Measurements from ENCODE around the gene COP1. TPM values are rescaled to one million over a fixed set of nuclear protein-coding genes. Genes with fewer than 3 reads are reported as not detected.
"Not testable (repeated sequence)": the region's sequence is repeated elsewhere in the genome, so short reads cannot be mapped to it uniquely, and the experiment has no call there.

COP1 gene
- total RNA-seq, 4 donors from 2014 or later, result 37.7 to 51.4 (median 44.8) TPM

DNA sequence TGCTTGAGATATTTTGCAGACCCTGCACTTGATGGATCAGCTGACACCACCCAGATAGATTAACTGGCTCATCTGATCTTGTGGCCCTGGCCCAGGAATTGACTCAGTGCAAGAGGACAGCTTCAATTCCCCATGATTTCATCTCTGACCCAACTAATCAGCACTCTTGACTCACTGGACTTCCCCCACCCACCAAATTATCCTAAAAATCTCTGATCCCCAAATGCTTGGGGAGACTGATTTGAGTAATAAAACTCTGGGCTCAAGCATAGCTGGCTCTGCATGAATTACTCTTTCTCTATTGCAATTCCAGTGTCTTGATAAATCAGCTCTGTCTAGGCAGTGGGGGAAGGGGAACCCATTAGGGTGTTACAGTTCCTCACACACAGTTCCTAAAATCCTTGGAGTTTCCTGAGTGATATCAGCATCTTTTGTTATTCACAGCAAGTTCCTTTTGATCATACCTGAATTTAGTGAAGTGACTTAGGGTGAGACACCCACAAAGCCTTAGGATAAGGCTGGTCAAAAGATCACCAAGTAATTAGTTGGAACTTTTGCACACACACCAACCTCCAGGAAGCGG, 104.2 kb downstream of the COP1 start:
- Histone ChIP-seq H3K36me3 (peaks cover 0 to 48% of the 10 kb centered on the region in 2 donors), H3K9me3 (peaks cover 0 to 30% (median 3%) of the 10 kb centered on the region in 3 donors), H3K27ac (no peak overlapping the region), H3K4me3 (no peak overlapping the region), H3K4me1 (no peaks in the 10 kb centered on the region), H3K27me3 (no peaks in the 10 kb centered on the region)
- TF ChIP-seq POLR2A (IDR thresholded peaks at IDR 0.05) (no peak), EP300 (IDR thresholded peaks at IDR 0.05) (no peak), POLR2AphosphoS5 (IDR thresholded peaks at IDR 0.05) (no peak)
- TF ChIP-seq, protein P1, sequence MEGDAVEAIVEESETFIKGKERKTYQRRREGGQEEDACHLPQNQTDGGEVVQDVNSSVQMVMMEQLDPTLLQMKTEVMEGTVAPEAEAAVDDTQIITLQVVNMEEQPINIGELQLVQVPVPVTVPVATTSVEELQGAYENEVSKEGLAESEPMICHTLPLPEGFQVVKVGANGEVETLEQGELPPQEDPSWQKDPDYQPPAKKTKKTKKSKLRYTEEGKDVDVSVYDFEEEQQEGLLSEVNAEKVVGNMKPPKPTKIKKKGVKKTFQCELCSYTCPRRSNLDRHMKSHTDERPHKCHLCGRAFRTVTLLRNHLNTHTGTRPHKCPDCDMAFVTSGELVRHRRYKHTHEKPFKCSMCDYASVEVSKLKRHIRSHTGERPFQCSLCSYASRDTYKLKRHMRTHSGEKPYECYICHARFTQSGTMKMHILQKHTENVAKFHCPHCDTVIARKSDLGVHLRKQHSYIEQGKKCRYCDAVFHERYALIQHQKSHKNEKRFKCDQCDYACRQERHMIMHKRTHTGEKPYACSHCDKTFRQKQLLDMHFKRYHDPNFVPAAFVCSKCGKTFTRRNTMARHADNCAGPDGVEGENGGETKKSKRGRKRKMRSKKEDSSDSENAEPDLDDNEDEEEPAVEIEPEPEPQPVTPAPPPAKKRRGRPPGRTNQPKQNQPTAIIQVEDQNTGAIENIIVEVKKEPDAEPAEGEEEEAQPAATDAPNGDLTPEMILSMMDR (IDR thresholded peaks at IDR 0.05), result no peak
- ATAC-seq, result no peak
- WGBS, 2 donors (ENCODE audit: low coverage in 1 of 2), result 83% methylated on average over 1 of the region's 1 CpG; no CpG with 5 or more reads in 1 of the 2 donors

DNA sequence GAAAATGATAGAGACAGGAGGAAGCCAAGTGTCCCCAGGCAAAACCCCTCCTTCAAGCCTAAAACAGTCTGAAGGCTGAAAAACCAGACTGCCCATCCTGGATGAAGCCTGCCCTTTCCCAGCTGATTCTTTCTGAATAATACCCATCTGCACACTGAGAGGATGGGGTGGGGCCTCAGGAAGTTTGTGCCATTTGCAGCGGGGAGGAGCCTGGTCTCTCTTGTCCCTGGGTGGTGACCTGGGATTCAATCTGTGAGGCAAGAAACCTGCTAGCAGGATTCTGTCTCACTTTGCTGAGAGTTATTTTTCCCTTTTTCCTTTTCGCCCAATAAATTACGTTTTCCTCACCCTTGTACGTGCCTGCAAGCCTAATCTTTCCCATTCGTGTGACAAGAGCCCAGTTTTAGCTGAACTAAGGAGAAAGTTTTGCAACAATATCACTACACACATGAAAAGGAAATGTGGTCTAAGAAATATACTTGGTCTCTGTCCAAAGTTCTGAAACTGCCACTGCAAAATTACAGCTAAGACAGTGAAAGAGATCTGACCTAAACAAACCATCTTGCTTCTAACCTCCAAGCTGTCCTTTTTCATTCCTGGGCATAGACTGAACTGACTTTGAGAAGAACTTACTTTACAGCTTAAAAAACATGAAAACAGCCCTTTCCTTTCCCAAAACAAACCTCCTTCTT, 105.0 kb downstream of the COP1 start:
- H3K4me3 ChIP-seq, result no peak overlapping the region
- TF ChIP-seq, protein P1 (IDR thresholded peaks at IDR 0.05), result no peak
- TF ChIP-seq EP300 (IDR thresholded peaks at IDR 0.05), result no peak
- TF ChIP-seq POLR2AphosphoS5 (IDR thresholded peaks at IDR 0.05), result no peak
- TF ChIP-seq POLR2A (IDR thresholded peaks at IDR 0.05), result no peak
- 81 to 96% methylated on average over 4 to 5 of the region's 5 CpGs for WGBS, 2 donors (ENCODE audit: low coverage in 1 of 2)
- H3K4me1 ChIP-seq, result no peaks in the 10 kb centered on the region
- peaks cover 0 to 55% of the 10 kb centered on the region in 2 donors for H3K36me3 ChIP-seq
- no peak overlapping the region for H3K27ac ChIP-seq
- H3K9me3 ChIP-seq, result peaks cover 0 to 36% (median 3%) of the 10 kb centered on the region in 3 donors
- H3K27me3 ChIP-seq, result no peaks in the 10 kb centered on the region
- no peak for ATAC-seq

DNA sequence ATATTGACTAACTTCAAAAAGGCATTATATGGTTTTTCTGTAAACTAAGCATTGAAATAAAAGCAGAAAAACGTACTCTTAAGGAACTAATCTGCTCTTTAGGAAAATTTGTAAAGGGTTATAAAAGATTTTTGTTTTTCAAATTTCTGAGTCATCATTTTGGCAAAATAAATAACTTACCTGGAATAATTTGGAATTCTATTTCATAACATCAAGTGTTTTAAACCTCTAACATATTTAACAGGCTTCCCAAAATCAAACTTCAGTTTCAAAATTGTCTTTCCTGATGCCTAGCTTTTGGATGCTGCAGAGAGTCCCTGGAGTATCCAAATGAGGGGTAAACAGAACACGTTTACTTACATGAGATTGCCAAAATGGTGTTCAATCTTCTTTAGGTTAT, 108.5 kb downstream of the COP1 start:
- no peak for TF ChIP-seq POLR2AphosphoS5 (IDR thresholded peaks at IDR 0.05)
- TF ChIP-seq POLR2A (IDR thresholded peaks at IDR 0.05), result no peak
- TF ChIP-seq EP300 (IDR thresholded peaks at IDR 0.05), result no peak
- TF ChIP-seq, protein P1 (IDR thresholded peaks at IDR 0.05), result no peak
- Histone ChIP-seq H3K4me1 (no peaks in the 10 kb centered on the region), H3K9me3 (peaks cover 0 to 40% (median 3%) of the 10 kb centered on the region in 3 donors), H3K27ac (no peak overlapping the region), H3K4me3 (no peak overlapping the region), H3K27me3 (no peaks in the 10 kb centered on the region), H3K36me3 (peaks cover 0 to 65% of the 10 kb centered on the region in 2 donors)
- WGBS, 2 donors (ENCODE audit: low coverage in 1 of 2), result 96 to 100% methylated on average over 2 of the region's 2 CpGs
- ATAC-seq, result no peak

DNA sequence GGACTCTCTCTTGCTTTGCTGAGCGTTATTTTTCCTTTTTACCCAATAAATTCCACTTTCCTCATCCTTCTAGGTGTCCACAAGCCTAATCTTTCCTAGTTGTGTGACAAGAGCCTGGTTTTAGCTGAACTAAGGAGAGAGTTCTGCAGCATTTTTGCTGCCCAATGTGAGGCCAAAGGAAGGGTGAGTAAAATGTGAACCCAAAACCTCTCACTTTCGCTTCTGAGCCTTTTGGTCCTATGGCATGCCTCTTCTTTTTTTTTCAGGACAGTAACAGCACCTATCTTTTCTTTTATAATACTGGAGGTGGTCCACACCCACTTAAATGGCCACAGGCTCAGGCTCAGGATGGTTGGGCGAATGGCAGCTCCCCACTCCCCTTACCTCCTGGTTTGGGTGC, 111.1 kb downstream of the COP1 start:
- WGBS, 2 donors (ENCODE audit: low coverage in 1 of 2), result 100% methylated on average over 1 to 2 of the region's 3 CpGs
- H3K4me3 ChIP-seq, result no peak overlapping the region
- no peaks in the 10 kb centered on the region for H3K27me3 ChIP-seq
- H3K27ac ChIP-seq, result no peak overlapping the region
- TF ChIP-seq POLR2A (IDR thresholded peaks at IDR 0.05) (no peak), POLR2AphosphoS5 (IDR thresholded peaks at IDR 0.05) (no peak), EP300 (IDR thresholded peaks at IDR 0.05) (no peak)
- TF ChIP-seq, protein P1 (IDR thresholded peaks at IDR 0.05), result no peak
- peaks cover 0 to 59% of the 10 kb centered on the region in 2 donors for H3K36me3 ChIP-seq
- H3K9me3 ChIP-seq, result peaks cover 0 to 39% (median 3%) of the 10 kb centered on the region in 3 donors
- ATAC-seq, result no peak
- H3K4me1 ChIP-seq, result no peaks in the 10 kb centered on the region

DNA sequence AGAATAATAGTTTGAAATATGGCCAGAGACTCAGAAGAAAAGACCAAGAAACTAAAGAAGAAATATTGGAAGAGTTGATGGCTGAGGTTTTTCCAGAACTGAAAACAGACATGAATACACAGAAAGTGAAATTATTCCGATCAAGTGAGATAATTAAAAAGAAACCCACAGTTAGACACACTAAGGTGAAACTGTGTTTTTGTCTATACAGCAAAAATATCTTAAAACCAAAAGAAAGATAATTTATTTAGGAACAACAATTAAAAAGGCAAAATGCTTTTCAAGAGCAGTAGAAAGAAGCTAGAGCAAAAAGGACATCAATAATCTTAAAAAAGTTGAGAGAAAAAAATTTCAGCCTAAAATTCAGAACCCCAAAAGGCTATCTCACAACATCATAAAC, 116.3 kb downstream of the COP1 start:
- Histone ChIP-seq H3K27ac (no peak overlapping the region), H3K27me3 (no peaks in the 10 kb centered on the region), H3K36me3 (peaks cover 0 to 9% of the 10 kb centered on the region in 2 donors), H3K9me3 (no peaks in the 10 kb centered on the region), H3K4me3 (no peak overlapping the region), H3K4me1 (no peaks in the 10 kb centered on the region)
- WGBS, 2 donors (ENCODE audit: low coverage in 1 of 2), result 94 to 100% methylated on average over 1 of the region's 1 CpG
- ATAC-seq, result no peak
- TF ChIP-seq, protein P1 (IDR thresholded peaks at IDR 0.05), result no peak
- TF ChIP-seq POLR2AphosphoS5 (IDR thresholded peaks at IDR 0.05) (no peak), EP300 (IDR thresholded peaks at IDR 0.05) (no peak), POLR2A (IDR thresholded peaks at IDR 0.05) (no peak)

DNA sequence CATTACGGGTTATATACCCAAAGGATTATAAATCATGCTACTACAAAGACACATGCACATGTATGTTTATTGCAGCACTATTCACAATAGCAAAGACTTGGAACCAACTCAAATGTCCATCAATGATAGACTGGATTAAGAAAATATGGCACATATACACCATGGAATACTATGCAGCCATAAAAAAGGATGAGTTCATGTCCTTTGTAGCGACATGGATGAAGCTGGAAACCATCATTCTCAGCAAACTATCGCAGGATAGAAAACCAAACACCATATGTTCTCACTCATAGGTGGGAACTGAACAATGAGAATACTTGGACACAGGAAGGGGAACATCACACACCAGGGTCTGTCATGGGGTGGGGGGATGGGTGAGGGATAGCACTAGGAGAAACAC, 119.3 kb downstream of the COP1 start:
- ATAC-seq, H3K27ac ChIP-seq, H3K27me3 ChIP-seq, H3K9me3 ChIP-seq, H3K4me1 ChIP-seq, H3K4me3 ChIP-seq, H3K36me3 ChIP-seq: not testable (repeated sequence)
- WGBS, 2 donors (ENCODE audit: low coverage in 1 of 2), result 83 to 100% methylated on average over 2 of the region's 3 CpGs
